Heart right ventricle (tissue), 16 donors: Measurements from ENCODE around the gene NAT16. TPM values are rescaled to one million over a fixed set of nuclear protein-coding genes. Genes with fewer than 3 reads are reported as not detected.

Experiments used
- ATAC-seq, 8 donors: fragments of 200-7000 bp; cut with Tn5 transposase; one replicate each; pipeline ENCODE4 v1.9.1; 2020; ENCODE audit warnings: mild to moderate bottlenecking in 8 of 8, moderate library complexity in 8 of 8, moderate number of reproducible peaks in 1 of 8
- DNase-seq, 2 donors: peaks; one replicate each; pipeline ENCODE4 v3.0.0-alpha.2; 2020
- H3K27ac ChIP-seq, 10 donors: fragments of 200-600 bp; sonication (generic) in 2 of 10; one replicate each; pipeline versions ENCODE4 v1.5.0 to v1.8.0; 2020 to 2022; ENCODE audit warnings: mild to moderate bottlenecking in 3 of 10
- H3K27me3 ChIP-seq, 7 donors: fragments of 200-600 bp; one replicate each; pipeline ENCODE4 v1.8.0; 2021 to 2022; ENCODE audit warnings: mild to moderate bottlenecking in 2 of 7
- H3K36me3 ChIP-seq, 9 donors: fragments of 200-600 bp; sonication (generic) in 1 of 9; one replicate each; pipeline versions ENCODE4 v1.5.0 to v1.8.0; 2020 to 2022; ENCODE audit warnings: mild to moderate bottlenecking in 2 of 9
- H3K4me1 ChIP-seq, 9 donors: fragments of 200-600 bp; sonication (generic) in 1 of 9; one replicate each; pipeline versions ENCODE4 v1.5.0 to v1.8.0; 2020 to 2022; ENCODE audit warnings: mild to moderate bottlenecking in 4 of 9
- H3K4me3 ChIP-seq, 10 donors: fragments of 200-600 bp; sonication (generic) in 2 of 10; one replicate each; pipeline versions ENCODE4 v1.5.0 to v1.8.0; 2020 to 2022; ENCODE audit warnings: mild to moderate bottlenecking in 7 of 10, moderate library complexity in 2 of 10
- H3K9me3 ChIP-seq, 11 donors: fragments of 200-600 bp in 10 of 11; sonication (generic) in 2 of 11; one replicate each; pipeline versions ENCODE4 v1.5.0 to v1.8.0; 2013 to 2022; ENCODE audit warnings: mild to moderate bottlenecking in 2 of 11, control low read depth in 1 of 11, moderate library complexity in 1 of 11
- CTCF ChIP-seq, 9 donors: fragments of 200-600 bp; sonication (generic) in 2 of 9; IDR thresholded peaks; one replicate each; pipeline versions ENCODE4 v1.5.0 to v1.8.0; 2021 to 2022; ENCODE audit warnings: antibody characterized with exemption in 9 of 9, mild to moderate bottlenecking in 5 of 9, moderate library complexity in 1 of 9
- WGBS, 2 donors: extraction: QIAGEN DNeasy Blood & Tissue Kit; methylation state at CpG; one replicate each; pipeline ENCODE4 v1.1.7; 2013; ENCODE audit warnings: inconsistent platforms in 1 of 2; 5-methylcytosine and 5-hydroxymethylcytosine counted together
- intact Hi-C, 10 donors: fragments of 100-400 bp; cut with DNase I; formaldehyde crosslinking; loops; one replicate each; pipeline versions ENCODE4 v1.11.1 to v1.14.2; 2022
- polyA plus RNA-seq, 2 donors: library from polyadenylated mRNA; stranded (reverse); fragments of 200-250 nt; gene quantifications; one replicate each; pipeline ENCODE4 v1.2.3, GENCODE V29; 2013
- total RNA-seq, 10 donors: library from RNA; stranded (reverse); fragmentation: NEBNext Ultra II Directional in 3 of 10; extraction: Animal tissue kit (Norgen Biotek cat#: 25700) in 3 of 10; gene quantifications; one replicate each; pipeline versions ENCODE4 v1.2.1 to v1.2.4, GENCODE V29; 2021 to 2023
- donor health status: Arrhythmogenic right ventricular cardiomyopathy.
- donor health status: ischemic (EF 13 %, LVEDD 7.1; RV severe dilation, severe dysfunction).
- donor health status: healthy with polysubstance abuse.
- donor health status: DM: no; HTN: yes; CAD: no.
- donor health status: DM: no; HTN: no; CAD: no.
- donor health status: ischemic (EF 25% LVEDD 6.9; RV normal size, moderate dysfunction).
- donor health status: ischemic (EF 25% LVEDD 5.7; RV mildly dilated, moderate dysfunction).
- donor health status: healthy.
- donor health status: DM: yes; HTN: yes; CAD: no.
- donor health status: Ischemic cardiomyopathy.
- donor health status: ischemic (EF 35%, LVEDD 5.7; RV mildly dilated, moderate dysfunction).
- donor health status: nonischemic (EF 11% LVEDD 7.7; RV severe dilation, severe dysfunction).
- donor health status: DM: yes; HTN: yes; CAD: no.
- donor health status: PGD.
- donor health status: ischemic (EF 29% LVEDD 5.4; RV normal size, mild dysfunction).
- donor health status: nonischemic (EF 23%, LVEDD 6.1; RV moderate dilation, normal function).

The NAT16 gene
- total and polyA plus RNA-seq, 12 donors, result not detected

GRCh38 chr7:101140339-101140699 lies 39.8 kb downstream of the NAT16 start:
- no peak for DNase-seq
- peaks cover 7 to 34% (median 15%) of the 10 kb centered on the region in 9 donors for H3K4me1 ChIP-seq
- WGBS, 2 donors, result 30 to 31% methylated on average over 3 of the region's 3 CpGs
- no peak overlapping the region for H3K27ac ChIP-seq
- ATAC-seq, result no peak
- intact Hi-C loops, result loop anchor here in 7 of 10 donors (5.0 kb wide), 2 partner anchors 52 to 142 kb away; no protein-coding TSS in a partner anchor
- H3K4me3 ChIP-seq, result no peak overlapping the region
- no peak for TF ChIP-seq CTCF (IDR thresholded peaks at IDR 0.05)
- no peaks in the 10 kb centered on the region for H3K9me3 ChIP-seq
- peaks cover 0 to 17% (median 0%) of the 10 kb centered on the region in 9 donors for H3K36me3 ChIP-seq
- peaks cover 0 to 9% (median 0%) of the 10 kb centered on the region in 7 donors for H3K27me3 ChIP-seq

DNA sequence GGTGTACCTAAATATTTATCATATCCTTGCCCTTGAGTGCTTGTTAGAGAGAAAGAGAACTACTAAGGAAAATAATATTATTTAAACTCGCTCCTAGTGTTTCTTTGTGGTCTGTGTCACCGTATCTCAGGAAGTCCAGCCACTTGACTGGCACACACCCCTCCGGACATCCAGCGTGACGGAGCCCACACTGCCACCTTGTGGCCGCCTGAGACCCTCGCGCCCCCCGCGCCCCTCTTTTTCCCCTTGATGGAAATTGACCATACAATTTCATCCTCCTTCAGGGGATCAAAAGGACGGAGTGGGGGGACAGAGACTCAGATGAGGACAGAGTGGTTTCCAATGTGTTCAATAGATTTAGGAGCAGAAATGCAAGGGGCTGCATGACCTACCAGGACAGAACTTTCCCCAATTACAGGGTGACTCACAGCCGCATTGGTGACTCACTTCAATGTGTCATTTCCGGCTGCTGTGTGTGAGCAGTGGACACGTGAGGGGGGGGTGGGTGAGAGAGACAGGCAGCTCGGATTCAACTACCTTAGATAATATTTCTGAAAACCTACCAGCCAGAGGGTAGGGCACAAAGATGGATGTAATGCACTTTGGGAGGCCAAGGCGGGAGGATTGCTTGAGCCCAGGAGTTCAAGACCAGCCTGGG lies 41.8 kb downstream of the NAT16 start:
- peaks cover 0 to 9% (median 0%) of the 10 kb centered on the region in 7 donors for H3K27me3 ChIP-seq
- ATAC-seq (peak; percentile 84 to 94 (median 92)), DNase-seq (peak; percentile 69 to 82)
- peaks cover 7 to 42% (median 13%) of the 10 kb centered on the region in 9 donors for H3K4me1 ChIP-seq
- H3K27ac ChIP-seq, result peak overlapping the region in 7 of 10 donors; percentile 22 to 84 (median 52)
- peaks cover 0 to 27% (median 0%) of the 10 kb centered on the region in 9 donors for H3K36me3 ChIP-seq
- 7% methylated on average over 16 of the region's 16 CpGs for WGBS, 2 donors
- H3K4me3 ChIP-seq, result peak overlapping the region in 3 of 10 donors; percentile 15 to 33 (median 26)
- intact Hi-C loops, result loop anchor here in 6 of 10 donors (1.0 to 10.0 kb wide), 6 partner anchors 41 to 244 kb away; partner anchors contain the start of genes ACHE (in 1 of the 6) and TRIM56 (in 1 of the 6)
- TF ChIP-seq CTCF (IDR thresholded peaks at IDR 0.05), result peak; percentile 69 to 90 (median 84)
- no peaks in the 10 kb centered on the region for H3K9me3 ChIP-seq

GRCh38 chr7:101137651-101138212 lies 42.4 kb downstream of the NAT16 start:
- DNase-seq, result no peak
- no peak for TF ChIP-seq CTCF (IDR thresholded peaks at IDR 0.05)
- WGBS, 2 donors, result 66 to 71% methylated on average over 9 of the region's 9 CpGs
- intact Hi-C loops, result loop anchor here in 8 of 10 donors (1.0 to 10.0 kb wide), 6 partner anchors 40 to 243 kb away; partner anchors contain the start of genes ACHE (in 1 of the 8) and TRIM56 (in 1 of the 8)
- Histone ChIP-seq H3K9me3 (no peaks in the 10 kb centered on the region), H3K36me3 (peaks cover 0 to 27% (median 0%) of the 10 kb centered on the region in 9 donors), H3K27me3 (peaks cover 0 to 7% (median 0%) of the 10 kb centered on the region in 7 donors), H3K4me3 (peak overlapping the region in 3 of 10 donors; percentile 15 to 33 (median 26)), H3K4me1 (peaks cover 7 to 42% (median 13%) of the 10 kb centered on the region in 9 donors), H3K27ac (peak overlapping the region in 7 of 10 donors; percentile 22 to 84 (median 52))
- ATAC-seq, result peak in 3 of 8 donors; percentile 15 to 23 (median 17)

DNA sequence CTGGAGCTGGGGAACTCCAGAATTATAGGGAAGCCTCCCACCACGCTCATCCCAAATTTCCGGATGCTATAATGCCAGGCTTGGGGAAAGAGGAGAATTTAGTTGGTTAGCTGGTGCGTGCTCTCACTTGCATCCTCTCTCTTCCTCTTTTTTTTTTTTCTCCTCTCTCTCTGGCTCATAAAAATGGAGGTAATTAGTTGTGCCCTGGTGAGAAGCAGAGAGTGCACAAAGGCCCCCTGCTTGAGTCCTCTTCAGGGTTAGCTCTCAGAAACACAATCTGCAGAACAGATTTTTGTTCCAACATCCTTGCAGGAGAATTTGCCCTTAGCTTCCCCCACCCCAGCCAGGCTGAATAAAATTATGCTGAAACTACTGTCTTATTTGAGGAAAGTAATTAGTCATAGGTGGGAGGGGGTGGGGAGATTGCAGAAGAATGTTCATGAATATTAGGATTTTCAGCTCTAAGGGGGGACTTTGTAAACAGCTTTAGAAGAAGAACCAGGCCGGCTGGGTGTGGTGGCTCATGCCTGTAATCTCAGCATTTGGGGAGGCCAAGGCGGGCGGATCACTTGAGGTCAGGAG lies 45.6 kb downstream of the NAT16 start:
- intact Hi-C loops, result loop anchor here in 2 of 10 donors (5.0 to 10.0 kb wide), 2 partner anchors 37 to 240 kb away; partner anchors contain the start of gene ACHE (in 1 of the 2)
- Histone ChIP-seq H3K4me3 (no peak overlapping the region), H3K27me3 (peaks cover 0 to 7% (median 0%) of the 10 kb centered on the region in 7 donors), H3K27ac (peak overlapping the region in 1 of 10 donors; percentile 26), H3K4me1 (peaks cover 7 to 49% (median 13%) of the 10 kb centered on the region in 9 donors), H3K36me3 (peaks cover 0 to 49% (median 0%) of the 10 kb centered on the region in 9 donors), H3K9me3 (no peaks in the 10 kb centered on the region)
- DNase-seq (no peak), ATAC-seq (no peak)
- TF ChIP-seq CTCF (IDR thresholded peaks at IDR 0.05), result no peak
- WGBS, 2 donors, result 88 to 94% methylated on average over 6 of the region's 6 CpGs
